HUDEP-2 (cell line): ENCODE results near the gene EIF6.
A peak's percentile ranks its signal among the peaks of the same experiment; 100 is the strongest.

Experiments
- DNase-seq, 76 experiments: peaks; one replicate each; lab custom pipeline; 2025; ENCODE audit not compliant: unreplicated experiment in 76 of 76; lab: John Stamatoyannopoulos, UW

Gene EIF6

GRCh38 chr20:35295674-35296073, 11.1 kb upstream of the EIF6 start:
- no peak for DNase-seq

DNA sequence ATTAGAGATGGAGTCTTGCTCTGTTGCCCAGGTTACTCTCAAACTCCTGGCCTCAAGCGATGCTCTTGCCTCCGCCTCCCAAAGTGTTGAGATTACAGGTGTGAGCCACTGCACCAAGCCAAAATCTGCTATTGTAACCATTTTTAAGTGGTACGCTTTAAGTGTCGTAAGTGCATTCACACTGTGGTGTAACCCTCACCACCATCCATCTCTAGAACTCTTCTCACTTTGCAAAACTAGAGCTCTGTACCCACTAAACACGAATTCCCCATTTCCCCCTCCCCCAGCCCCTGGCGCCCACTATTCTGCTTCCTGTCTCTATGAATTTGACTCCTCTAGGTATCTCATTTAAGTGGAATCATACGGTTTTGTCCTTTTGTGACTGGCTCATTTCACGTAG, 10.5 kb upstream of the EIF6 start:
- no peak for DNase-seq

DNA sequence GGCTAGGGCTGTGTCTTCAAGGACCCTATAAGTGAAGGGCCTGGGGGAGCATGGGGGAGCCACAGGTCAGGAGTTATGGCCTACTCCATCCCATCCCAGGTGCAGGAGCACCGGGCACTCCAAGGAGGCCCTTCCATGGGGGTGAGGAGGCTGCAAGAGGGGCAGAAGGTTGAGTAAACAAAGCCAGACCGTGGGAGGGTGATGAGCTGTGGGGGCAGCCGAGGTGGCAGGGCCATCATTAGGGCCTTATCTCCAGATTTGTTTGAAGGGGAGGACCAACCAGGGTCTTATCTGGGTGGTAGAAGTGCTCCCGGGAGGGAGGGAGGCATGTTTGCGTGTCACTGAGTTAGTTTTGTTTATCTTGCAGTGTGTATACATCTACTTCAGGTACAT, 9.7 kb upstream of the EIF6 start:
- peak in 1 of 76 experiments; percentile 10 for DNase-seq

GRCh38 chr20:35293303-35294292, 9.0 kb upstream of the EIF6 start:
- no peak for DNase-seq

- no peak for DNase-seq
These were observed 8.1 kb upstream of the EIF6 start for GRCh38 chr20:35292504-35293285.

DNA sequence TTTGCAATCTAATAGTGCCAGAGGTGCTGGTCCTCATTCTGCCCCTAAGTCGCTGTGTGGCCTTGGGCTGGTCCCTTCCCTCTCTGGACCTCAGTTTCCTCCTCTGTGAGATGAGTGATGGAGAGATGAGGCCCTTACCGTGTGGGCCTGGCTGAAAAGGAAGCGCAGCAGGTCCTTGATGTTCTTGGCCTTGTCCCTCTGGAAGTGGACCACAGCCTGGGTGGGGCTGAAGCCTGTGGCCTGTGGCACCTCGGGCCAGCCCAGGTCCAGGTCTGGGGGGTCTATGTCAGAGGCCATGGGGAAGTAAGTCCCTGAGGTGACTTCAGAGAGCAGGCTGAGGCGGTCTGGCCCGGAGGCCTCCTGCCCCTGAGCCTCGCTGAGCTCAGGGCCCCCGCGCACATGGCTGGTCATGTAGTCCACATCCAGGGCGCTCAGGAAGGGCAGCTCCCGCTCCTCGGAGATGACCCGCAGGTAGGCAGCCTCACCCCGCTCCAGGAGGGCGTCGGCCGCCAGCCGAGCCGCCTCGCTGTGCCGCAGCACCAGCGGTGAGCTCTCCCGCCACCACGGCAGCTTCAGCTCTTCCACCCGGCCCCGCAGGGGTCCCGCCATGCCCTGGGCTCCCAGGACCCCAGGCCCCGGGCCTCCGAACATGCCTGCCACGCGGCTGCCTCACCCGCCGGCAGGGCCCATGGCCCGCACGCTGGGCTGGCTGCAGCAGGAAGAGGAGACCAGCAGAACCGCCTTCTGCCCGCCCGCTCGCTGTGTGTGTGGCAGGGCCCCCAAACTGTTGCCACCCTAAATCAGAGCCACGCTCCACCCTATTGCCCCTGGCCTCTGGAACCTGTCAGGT, 7.3 kb upstream of the EIF6 start, which contains the start of gene FAM83C:
Gene FAM83C, minus strand, starts transcription at position 772 of the 850 bp plus-strand sequence. Its CDS starts 121 bp downstream, at position 651.
- DNase-seq, result no peak

DNA sequence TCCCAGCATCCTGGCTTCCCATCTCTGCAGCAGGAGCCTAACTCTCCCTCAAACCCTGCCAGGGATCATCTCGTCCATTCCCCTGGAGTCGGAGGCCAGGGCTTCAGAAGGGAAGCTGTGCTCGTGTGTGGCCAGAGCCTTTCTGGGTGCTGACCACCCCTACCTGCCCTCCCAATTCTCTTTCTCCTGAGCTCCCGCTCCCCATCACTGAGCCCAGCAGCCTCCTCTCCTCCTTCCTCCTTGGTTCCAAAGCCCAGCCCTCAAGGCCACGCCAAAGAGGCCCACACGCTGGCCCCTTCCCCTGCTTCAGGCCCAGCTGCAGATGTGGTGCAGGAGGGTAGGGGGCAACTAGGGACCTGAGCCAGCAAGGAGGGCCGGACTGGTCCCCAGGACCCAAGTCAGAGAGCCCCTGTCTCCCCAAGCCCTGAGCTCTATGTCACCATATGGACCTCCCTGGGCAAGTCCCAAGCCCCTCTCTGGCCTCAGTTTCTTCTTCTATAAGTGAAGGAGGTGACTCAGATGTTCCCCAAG, 6.4 kb upstream of the EIF6 start:
- no peak for DNase-seq

DNA sequence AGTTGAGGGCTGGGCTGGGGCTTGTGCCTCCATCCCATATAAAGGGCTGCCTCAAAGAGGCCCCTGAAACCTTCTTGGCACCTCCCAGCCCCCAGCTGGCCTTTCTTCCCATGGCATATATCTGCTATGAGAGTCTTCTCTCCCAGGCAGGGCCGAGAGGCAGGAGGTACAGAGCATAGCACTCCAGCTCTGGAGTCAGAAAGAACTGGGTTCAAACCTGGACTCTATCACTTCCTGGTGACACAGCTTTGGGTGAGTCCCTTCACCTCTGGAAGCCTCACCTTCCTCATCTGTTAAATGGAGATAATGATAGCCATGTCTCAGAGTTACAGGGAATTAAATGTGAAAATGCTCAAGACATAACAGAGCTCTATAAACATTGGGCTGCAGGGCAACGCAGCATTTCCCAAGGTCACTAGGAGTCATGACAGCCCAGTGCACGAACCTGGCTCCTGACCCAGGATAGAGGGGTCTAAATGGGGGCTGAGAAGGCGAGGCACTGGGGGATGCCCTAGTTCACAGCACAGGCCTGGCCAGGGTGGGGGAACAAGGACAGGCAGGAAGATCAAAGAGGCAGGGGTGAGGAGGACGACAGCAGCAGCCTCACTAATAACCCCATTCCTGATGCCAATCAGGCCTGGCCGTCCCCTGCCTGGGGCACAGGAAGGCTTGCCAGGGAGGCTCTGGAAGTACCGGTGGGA, 5.8 kb upstream of the EIF6 start:
- DNase-seq, result no peak

DNA sequence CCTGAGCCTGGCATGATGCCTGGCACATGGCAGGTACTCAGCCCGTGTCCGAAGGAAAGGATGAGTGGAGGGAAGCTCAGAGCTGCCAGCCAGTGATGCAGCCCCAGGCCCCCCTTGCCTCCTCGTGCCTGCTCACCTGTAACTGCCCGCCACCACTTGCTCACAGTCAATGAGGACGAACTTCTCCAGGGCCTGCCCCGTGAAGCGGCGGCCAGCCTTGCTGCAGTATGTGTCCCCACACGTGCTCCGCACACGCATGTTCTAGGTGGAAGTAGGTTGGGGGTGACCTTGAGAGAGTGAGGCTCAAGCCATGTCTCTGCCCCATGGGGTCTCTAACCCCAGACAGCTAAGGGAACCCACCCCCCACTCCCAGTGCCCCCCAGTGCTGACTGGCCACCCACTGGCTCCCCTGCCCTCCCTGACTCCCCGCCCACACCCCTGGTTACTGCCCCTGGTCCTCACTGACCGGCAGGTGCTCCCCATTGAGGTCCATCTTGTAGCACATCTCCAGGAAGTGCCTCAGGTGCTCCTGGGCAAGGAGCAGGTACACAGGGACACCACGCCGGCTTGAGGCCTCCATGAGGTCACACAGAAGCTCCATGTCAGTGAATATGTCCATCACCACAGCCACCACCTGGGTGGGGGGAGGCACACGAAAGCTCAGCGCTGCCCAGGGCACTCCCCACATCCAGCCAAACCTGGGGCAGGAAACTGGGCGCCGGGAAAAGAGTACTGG, 3.9 kb upstream of the EIF6 start:
- no peak for DNase-seq

DNA sequence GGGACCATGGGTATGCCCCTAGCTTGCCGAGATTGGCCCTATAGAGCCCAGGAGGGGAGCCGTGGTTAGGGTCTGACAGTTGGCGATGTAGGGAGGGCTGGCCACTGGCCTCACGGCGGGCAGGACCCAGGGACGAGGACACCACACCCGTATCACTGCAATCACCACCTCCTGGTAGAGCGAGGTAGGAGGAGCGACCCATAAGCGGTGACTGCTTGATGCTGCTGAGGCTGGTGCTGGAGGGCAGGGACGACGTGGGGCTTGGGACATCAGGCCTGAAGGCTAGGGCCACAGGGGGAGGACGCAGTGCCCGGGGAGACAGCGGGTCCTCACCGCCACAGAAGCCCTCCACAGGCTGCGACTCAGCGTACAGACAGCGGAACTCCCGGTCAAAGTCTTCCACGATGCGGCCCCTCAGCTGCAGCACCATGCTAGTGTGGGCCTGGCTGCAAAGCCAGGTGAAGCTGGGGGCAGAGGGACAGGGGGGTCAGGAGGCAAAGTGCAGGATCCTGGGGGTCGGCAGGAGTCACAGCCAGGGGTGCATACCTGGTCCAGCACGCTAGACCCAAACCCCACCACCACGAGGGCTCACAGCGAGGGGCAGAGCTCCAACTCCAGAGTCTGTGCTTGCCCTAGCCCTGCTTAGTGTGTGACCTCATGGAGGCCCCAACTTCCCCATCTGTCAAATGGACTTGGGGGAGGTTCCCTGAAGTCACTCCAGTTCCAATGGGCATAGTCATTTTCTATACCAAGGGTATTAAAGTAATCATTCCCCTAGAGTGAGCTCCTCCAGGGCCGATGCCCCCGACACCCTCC, 3.1 kb upstream of the EIF6 start:
- DNase-seq, result no peak

DNA sequence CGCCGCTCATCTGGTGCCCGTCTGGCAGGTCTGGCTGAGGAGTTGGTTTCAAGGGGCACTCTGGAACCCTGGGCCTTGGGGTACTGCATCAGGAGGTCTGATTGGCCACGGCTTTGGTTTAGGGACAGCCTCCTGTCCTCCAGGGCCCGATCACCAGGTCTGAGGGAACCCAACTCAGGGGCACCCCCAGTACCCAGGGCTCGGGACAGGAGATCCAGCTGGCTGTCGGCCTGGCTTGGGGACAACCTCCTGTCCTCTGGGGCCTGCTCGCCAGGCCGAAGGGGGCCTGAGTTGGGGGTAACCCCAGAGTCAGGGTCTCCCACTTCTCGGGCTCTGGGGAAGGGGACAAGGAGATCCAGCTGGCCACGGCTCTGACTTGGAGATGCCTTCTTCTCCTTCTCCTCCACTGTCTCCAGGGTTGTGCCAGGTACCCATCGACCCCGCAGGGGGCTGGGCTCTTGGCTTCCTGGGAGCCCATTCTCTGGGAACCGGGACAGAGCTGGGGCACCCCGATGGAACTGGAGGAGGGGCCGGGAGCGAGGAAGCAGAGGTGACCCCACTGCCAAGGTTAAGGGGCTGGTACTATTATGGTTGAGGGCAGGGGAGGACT, 2.4 kb upstream of the EIF6 start:
- DNase-seq, result no peak

- DNase-seq, result no peak
These were observed 1.7 kb upstream of the EIF6 start for GRCh38 chr20:35286077-35286898.

- DNase-seq, result no peak
These were observed 1.2 kb upstream of the EIF6 start for GRCh38 chr20:35285806-35286076.

GRCh38 chr20:35284992-35285805, 627 bp upstream of the EIF6 start:
- DNase-seq, result peak in 1 of 76 experiments; percentile 57

GRCh38 chr20:35283441-35284266, 918 bp downstream of the EIF6 start:
- peak in 7 of 76 experiments; percentile 8 to 40 (median 16) for DNase-seq
